Stimulated activated CD4-positive, alpha-beta T cell treated with anti-CD3 and anti-CD28 coated beads, Interleukin-12 subunit alpha, Interleukin-12 subunit beta, amount 100 ng/mL, for 4 hours (primary cell): ENCODE results near the gene SPINT3.

Experiments used
- DNase-seq: peaks from one replicate; pipeline ENCODE4 v3.0.0-alpha.2; 2020

SPINT3 gene

DNA sequence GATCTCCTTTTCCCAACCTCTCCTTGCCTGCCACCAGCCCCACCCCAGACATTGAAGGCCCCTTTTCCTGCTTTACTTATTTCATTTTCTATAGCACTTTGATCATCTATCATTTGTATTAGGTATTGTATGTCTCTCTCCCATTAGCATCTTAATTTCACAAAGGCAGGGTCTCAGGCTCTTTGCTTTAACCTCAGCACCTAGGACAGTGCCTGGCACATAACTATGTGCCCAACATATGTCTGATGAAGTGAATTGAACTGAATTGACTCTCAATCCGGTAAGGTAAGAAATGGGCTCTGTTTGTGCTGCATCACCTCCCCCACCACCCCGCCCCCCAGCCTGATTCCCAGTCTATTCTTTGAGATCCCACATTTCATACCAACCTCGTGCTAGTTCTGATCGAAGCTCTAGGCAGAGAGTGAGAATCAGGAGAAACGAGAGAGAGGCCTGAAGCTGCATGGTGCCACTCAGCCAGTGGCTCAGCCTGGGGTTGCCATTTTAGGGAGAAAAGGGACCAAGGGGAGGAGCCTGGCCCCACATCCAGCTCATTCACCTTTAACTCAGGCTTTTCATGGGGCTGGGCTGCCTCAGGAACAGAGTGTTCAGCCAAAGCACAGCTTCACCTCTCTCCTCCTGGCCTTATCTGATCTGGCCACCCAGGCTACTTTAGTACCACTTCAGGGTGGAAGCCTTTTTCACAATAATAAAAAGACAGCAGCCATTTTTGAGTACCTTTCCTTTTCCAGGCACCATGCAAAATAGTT, at the start of gene SPINT3:
Gene SPINT3, minus strand, starts transcription at position 476 of the 767 bp plus-strand sequence. Its CDS starts 14 bp downstream, at position 462.
- no peak for DNase-seq

DNA sequence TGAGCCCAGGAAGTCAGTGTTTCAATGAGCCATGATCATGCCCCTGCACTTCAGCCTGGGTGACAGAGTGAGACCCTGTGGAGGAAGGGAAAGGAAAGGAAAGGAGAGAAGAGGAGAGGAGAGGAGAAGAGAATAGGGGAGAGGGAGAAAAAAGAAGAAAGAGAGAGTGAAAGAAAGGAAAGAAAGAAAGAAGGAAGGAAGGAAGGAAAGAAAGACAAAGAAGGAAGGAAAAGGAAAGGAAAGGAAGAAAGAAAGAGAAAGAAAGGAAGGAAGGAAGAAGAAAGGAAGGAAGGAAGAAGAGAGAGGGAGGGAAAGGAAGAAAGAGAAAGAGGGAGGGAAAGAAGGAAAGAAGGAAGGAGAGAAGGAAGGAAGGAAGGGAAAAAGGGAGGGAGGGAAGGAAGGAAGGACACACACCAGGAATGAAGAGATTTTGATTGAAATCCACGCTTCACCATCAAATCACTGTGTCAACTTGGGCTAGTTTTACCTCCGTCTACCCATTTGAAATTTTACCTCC, 49.4 kb upstream of the SPINT3 start:
- DNase-seq, result no peak

- no peak for DNase-seq
These were observed 39.8 kb upstream of the SPINT3 start for GRCh38 chr20:45555198-45555597.

- DNase-seq, result no peak
These were observed 37.0 kb upstream of the SPINT3 start for GRCh38 chr20:45552456-45552855.

DNA sequence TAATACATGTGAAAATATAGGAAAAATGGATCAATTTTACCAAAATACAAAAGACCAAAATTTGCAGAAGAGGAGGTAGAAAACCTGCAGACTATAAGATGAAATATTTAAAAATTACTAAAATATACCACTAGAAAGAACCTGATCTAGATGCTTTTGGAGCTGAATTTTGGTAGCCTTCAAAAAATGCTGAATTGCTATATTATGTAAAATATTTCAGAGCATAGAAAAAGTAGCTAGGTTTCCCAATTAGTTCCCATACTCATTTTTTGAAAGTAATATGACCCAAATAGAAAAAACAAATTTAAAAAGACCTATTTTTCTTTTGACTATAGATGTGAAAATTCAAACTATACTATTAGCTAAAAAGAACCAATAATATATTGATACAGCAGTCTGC, 35.3 kb upstream of the SPINT3 start:
- no peak for DNase-seq

DNA sequence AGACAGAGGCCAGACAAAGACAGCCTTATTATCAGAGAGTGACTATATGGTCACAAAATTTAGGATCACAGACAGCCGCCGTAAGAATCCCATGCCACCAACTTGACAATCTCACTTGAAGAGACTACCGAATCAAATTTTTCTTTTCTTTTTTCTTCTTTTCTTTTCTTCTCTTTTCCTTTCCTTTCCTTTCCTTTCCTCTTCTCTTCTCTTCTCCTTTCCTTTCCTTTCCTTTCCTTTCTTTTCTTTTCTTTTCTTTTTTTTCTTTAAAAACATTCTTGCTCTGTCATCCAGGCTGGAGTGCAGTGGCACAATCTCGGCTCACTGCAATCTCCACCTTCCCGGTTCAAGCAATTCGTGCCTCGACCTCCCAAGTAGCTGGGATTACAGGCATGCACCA, 33.0 kb upstream of the SPINT3 start:
- no peak for DNase-seq

DNA sequence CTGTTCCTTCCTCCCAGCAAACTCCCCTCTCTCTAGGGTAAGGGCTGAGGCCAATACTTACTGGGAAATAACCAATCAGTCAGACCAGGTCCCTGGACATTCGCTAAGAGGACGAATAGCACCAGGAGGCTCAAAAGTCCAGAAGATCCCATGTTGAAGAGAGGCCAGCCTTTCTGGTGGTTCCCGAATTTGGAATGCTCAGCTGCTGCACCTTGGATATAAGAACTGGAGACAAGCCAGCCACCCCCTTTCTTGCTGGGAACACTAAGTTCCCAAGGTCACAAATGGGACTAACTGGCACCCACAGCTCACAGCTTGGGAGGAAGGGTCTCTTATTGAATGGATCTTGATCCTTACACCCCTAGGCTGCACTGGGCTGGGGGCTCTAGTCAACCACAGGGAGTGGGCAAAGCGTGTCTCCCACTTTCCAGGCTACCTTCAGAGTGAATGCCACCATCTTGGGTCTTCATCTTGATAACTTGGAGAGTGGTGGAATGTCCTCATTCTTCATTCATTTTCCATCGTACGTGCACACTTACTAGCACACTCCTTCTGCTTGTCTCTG, 31.9 kb upstream of the SPINT3 start, which contains the start of gene EPPIN:
Gene EPPIN, minus strand, starts transcription at position 196 of the 565 bp plus-strand sequence. Its CDS starts 44 bp downstream, at position 152.
- no peak for DNase-seq

DNA sequence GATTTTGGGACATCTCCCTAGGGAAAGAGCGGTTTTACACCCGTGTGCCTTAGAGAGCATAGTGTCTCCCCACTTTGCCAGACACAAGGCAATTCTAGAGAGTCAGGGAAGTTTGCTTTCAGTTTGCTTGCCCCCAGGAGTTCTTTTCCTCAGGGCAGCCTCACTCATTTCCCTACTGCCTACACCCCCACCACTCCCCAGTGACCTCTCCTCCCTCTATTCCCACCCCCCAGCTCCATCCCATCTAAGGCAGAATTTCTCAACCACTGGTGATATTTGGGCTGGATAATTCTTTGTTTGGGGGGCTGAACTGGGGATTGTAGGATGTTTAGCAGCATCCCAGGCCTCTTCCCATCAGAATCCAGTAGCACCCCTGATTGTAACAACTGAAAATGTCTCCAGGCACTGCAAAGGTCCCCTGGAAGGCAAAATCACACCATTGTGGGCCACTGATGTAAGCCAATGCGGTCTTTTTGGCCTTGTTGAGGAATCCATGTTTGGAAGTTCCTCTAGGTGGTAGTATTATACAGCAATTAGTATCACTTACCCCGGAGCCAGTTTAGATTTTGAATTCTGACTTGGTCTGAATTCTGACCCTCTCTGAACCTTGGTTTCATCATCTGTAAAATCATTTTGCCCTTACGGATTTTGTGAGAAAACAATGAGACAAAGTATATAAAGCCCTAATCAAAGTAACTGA, 30.5 kb upstream of the SPINT3 start:
- DNase-seq, result no peak

GRCh38 chr20:45545351-45545750, 29.9 kb upstream of the SPINT3 start:
- no peak for DNase-seq

- DNase-seq, result no peak
These were observed 24.0 kb upstream of the SPINT3 start, which contains the start of gene WFDC6 for GRCh38 chr20:45539382-45539781. Gene WFDC6 (minus strand): TSS chr20:45539482. CDS start chr20:45539407, 75 bp downstream.

DNA sequence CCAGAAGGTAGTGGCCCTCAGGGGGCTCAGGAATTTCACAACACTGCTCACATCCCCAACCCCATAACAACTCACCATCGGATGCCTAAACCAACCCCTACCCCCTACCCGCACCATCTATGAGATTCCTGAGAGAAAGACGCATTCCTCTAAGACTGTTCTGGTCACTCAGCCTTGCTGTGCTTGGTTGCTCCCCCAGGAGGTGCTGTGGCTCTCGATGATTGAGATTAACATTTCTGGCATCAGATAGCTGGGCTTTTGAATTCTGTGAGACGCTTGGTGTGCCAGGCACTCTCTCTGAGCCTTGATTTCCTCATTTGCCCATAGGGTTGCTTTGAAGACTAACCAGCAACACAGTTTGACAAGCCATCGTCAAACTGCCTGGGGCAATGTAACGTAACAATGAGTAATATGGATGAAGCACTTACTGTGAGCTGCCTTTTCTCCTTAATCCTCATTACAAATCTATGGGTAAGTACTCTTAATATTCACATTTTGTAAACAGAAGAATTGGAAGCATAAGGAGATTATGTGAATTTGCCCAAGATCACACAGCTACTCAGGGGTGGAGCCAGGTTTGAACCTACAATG, 22.9 kb upstream of the SPINT3 start:
- no peak for DNase-seq

GRCh38 chr20:45527294-45527693, 11.9 kb upstream of the SPINT3 start:
- no peak for DNase-seq

DNA sequence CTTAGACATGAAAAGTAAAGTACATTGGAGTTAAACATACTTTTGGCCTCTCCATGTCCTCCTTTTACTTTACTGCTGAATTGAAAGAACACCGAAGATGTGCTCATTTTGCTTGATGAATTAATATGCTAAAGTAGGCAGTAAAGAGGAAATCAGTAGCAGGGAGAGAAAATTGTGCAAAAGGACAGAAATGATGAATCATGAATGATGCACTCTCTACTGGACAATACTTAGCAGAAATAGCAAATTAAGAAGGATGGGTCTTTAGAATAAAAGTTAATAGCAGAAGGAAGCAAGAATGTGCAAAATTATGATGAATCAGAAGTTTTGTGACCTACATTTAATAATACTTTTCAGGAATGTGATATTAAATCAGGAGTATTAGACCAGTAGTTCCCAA, 8.4 kb upstream of the SPINT3 start:
- DNase-seq, result no peak

GRCh38 chr20:45518282-45518681, 2.9 kb upstream of the SPINT3 start:
- DNase-seq, result no peak

DNA sequence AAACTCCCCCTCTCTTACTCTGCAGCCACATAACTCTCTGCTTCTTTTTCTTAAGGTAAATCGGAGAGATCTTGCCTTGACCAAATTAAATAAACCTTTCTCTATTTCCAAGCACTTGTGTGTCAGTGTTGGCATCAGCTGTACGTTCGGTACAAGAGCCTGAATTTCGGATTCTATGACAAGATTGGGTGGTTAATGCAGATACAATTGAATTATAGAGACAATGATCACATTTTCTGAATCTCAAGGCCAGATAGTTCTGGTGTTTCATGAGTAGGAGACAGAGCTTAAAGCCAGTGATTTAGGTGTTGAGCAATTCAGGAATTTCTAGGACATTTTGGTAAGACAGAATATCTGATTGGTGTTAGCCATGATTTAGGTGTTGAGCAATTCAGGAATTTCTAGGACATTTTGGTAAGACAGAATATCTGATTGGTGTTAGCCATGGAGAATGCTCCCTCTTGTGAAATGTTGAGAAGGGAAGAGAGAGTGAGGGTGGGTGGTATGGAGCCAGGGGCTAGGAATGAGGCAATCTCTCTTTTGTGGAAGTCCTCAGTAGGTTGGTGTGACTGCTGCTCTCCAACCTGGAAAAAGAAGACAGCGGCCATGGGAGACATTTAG, 5.1 kb downstream of the SPINT3 start:
- DNase-seq, result no peak

DNA sequence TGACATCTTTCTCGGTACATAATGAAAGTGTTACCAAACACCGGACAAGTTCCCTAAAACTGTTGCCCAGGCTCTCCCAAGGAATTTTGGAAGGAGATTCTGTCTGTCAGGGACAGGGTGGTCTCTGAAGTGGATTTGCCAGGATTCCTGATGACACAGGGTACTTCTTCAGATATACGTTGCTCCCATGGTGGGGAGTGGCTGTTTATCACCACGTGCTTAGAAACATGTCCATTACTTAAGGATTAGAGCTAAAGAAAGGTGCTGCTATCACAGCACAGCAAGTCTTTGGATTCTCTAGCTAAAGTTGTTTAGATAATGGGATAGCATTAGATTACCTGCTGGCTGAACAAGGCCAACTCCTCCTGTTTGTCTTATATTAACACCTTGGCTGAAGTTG, 6.3 kb downstream of the SPINT3 start:
- DNase-seq, result no peak

DNA sequence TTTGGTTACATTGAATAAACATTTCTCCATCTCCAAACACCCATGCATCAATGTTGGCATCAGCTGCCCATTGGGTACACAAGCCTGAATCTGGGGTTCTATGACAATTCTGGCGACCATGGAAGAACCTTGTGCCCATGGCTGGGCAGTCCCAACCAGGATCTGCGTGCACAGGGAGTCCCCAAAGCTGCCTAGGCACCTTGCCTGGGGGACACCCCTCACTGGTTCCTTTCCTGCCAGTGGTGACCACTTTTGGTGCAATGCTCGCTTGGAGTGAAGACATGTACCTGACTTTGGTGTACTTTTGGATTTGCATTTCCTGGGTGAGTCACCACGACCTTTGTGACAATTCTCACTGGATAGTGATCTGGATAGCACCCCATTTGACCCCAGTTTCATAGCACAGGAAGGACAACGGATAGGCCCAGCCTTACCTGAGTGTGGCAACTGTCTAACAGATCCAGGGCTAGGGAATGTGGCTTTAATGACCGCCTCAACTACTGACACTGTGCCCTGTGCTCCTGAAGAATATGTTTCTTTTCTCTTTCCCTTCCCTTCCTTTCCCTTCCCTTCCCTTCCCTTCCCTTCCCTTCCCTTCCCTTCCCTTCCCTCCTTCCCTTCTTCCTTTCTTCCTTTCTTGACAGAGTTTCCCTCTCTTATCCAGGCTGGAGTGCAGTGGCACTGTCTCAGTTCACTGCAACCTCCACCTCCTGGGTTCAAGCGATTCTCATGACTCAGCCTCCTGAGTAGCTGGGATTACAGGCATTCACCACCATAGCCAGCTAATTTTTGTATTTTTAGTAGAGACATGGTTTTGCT, 7.1 kb downstream of the SPINT3 start:
- no peak for DNase-seq

GRCh38 chr20:45507011-45507820, 8.2 kb downstream of the SPINT3 start:
- no peak for DNase-seq

DNA sequence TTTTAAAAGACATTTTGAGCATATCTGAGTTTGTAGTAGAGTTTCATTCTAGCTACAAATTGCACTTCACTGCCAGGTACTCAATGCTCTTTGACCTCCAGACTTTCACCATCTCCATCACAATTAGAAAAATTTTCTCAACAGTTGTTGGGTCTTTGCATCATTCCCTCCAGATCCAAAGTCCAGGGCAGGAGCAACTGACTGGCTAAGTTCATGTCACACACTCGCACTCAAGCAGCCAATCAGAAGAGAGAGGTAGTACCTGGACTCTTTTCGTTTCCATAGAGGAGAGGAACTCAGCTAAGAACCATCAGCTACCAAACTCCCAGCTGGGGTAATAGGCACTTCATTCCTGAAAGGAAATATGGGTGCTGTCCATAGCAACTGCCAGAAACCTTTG, 9.0 kb downstream of the SPINT3 start:
- DNase-seq, result no peak

GRCh38 chr20:45503403-45503802, 12.0 kb downstream of the SPINT3 start:
- no peak for DNase-seq

- no peak for DNase-seq
These were observed 12.9 kb downstream of the SPINT3 start for GRCh38 chr20:45502561-45502960.
